B cell (primary cell): Measurements from ENCODE around the gene TNN. TPM values are rescaled to one million over a fixed set of nuclear protein-coding genes. Genes with fewer than 3 reads are reported as not detected.

Experiments
- ATAC-seq: fragments of 200-7000 bp; cut with Tn5 transposase; one replicate; pipeline ENCODE4 v1.10.0; 2021; ENCODE audit warnings: low read depth, mild to moderate bottlenecking, moderate number of reproducible peaks, moderate library complexity
- CTCF ChIA-PET: fragments of 350-600 bp; sonication (Branson Sonifier 250); formaldehyde crosslinking; loops from one replicate; lab custom pipeline; 2021; ENCODE audit warnings: antibody characterized with exemption, inconsistent platforms; lab: Charles Lee
- POLR2A ChIA-PET: fragments of 350-600 bp; sonication (Branson Sonifier 250); formaldehyde crosslinking; loops from one replicate; lab custom pipeline; 2021; ENCODE audit warnings: antibody characterized with exemption; lab: Charles Lee
- DNase-seq: peaks from one replicate; pipeline ENCODE4 v3.0.0; 2013
- H2AFZ ChIP-seq: 2 replicates; pipeline ENCODE4 v1.6.1; 2012; ENCODE audit warnings: mild to moderate bottlenecking, low read depth, low read length; ENCODE audit not compliant: insufficient read depth, poor library complexity, severe bottlenecking
- H3K27ac ChIP-seq, 2 donors: 1 replicate in 1 of 2; 2 replicates in 1 of 2; pipeline ENCODE4 v1.5.1; 2012 to 2013; ENCODE audit warnings: low read length in 2 of 2, mild to moderate bottlenecking in 2 of 2, moderate library complexity in 1 of 2
- H3K27me3 ChIP-seq, 4 experiments: fragments of 200-600 bp in 1 of 4; sonication (generic) in 1 of 4; replicated peaks in 1 of 4; 1 replicate in 2 of 4; 2 replicates in 2 of 4; pipeline versions ENCODE4 v1.6.1 to v1.7.0; 2013 to 2016; ENCODE audit warnings: low read length in 3 of 4, mild to moderate bottlenecking in 2 of 4, mixed read lengths in 1 of 4, moderate library complexity in 1 of 4; ENCODE audit not compliant: insufficient read depth in 4 of 4, control insufficient read depth in 3 of 4; ENCODE audit errors: control extremely low read depth in 1 of 4
- H3K36me3 ChIP-seq, 2 experiments: replicated peaks in 1 of 2; 1 replicate in 1 of 2; 2 replicates in 1 of 2; pipeline versions ENCODE4 v1.6.1 to v1.7.1; 2013; ENCODE audit warnings: low read length in 1 of 2; ENCODE audit not compliant: insufficient read depth in 2 of 2, control insufficient read depth in 1 of 2; ENCODE audit errors: control extremely low read depth in 1 of 2, extremely low read depth in 1 of 2
- H3K4me1 ChIP-seq, 2 donors: fragments of 200-600 bp in 1 of 2; sonication (generic) in 1 of 2; 1 replicate in 1 of 2; 2 replicates in 1 of 2; pipeline versions ENCODE4 v1.5.1 to v1.6.1; 2013 to 2017; ENCODE audit warnings: low read length in 2 of 2; ENCODE audit not compliant: control insufficient read depth in 2 of 2, insufficient read depth in 2 of 2
- H3K4me2 ChIP-seq: replicated peaks from 2 replicates; pipeline ENCODE3; 2012; ENCODE audit warnings: mild to moderate bottlenecking, low read depth, low read length; ENCODE audit not compliant: poor library complexity, severe bottlenecking
- H3K4me3 ChIP-seq, 5 experiments: fragments of 200-600 bp in 1 of 5; sonication (generic) in 1 of 5; 1 replicate in 3 of 5; 2 replicates in 2 of 5; pipeline versions ENCODE4 v1.5.1 to v1.7.0; 2011 to 2016; ENCODE audit warnings: low read length in 4 of 5, mild to moderate bottlenecking in 4 of 5, low read depth in 2 of 5, control low read depth in 1 of 5, moderate library complexity in 1 of 5; ENCODE audit not compliant: insufficient read depth in 1 of 5; ENCODE audit errors: control extremely low read depth in 1 of 5, extremely low read depth in 1 of 5
- H3K79me2 ChIP-seq: fragments of 200-600 bp; sonication (generic); one replicate; pipeline ENCODE4 v1.6.0; 2016; ENCODE audit warnings: low read length; ENCODE audit not compliant: control insufficient read depth, insufficient read depth
- H3K9ac ChIP-seq: fragments of 200-600 bp; sonication (generic); 2 replicates; pipeline ENCODE4 v1.6.1; 2017; ENCODE audit warnings: mild to moderate bottlenecking, low read length, moderate library complexity
- H3K9me3 ChIP-seq, 3 donors: one replicate each; pipeline versions ENCODE4 v1.6.1 to v1.7.1; 2013; ENCODE audit warnings: low read length in 2 of 3; ENCODE audit not compliant: control insufficient read depth in 2 of 3, insufficient read depth in 1 of 3; ENCODE audit errors: control extremely low read depth in 1 of 3
- H4K20me1 ChIP-seq: 2 replicates; pipeline ENCODE4 v1.6.0; 2012; ENCODE audit warnings: mild to moderate bottlenecking, low read length; ENCODE audit not compliant: insufficient read depth, control insufficient read depth, poor library complexity, severe bottlenecking
- H3K27ac Mint-ChIP-seq: one replicate; pipeline ENCODE4 v1.8.0; 2021; ENCODE audit warnings: mixed read lengths
- H3K27me3 Mint-ChIP-seq: one replicate; pipeline ENCODE4 v1.8.0; 2021; ENCODE audit warnings: mixed read lengths
- H3K4me1 Mint-ChIP-seq: one replicate; pipeline ENCODE4 v1.8.0; 2021; ENCODE audit warnings: mixed read lengths
- H3K4me3 Mint-ChIP-seq: one replicate; pipeline ENCODE4 v1.8.0; 2021; ENCODE audit warnings: mixed read lengths
- H3K9me3 Mint-ChIP-seq: one replicate; pipeline ENCODE4 v1.8.0; 2022; ENCODE audit warnings: mixed read lengths; ENCODE audit not compliant: insufficient read depth
- EZH2 ChIP-seq: IDR thresholded peaks from 2 replicates; pipeline ENCODE4 v1.6.1; 2012; ENCODE audit warnings: borderline replicate concordance, low read depth, mild to moderate bottlenecking, moderate library complexity, low read length; ENCODE audit not compliant: insufficient read depth, poor library complexity, severe bottlenecking
- WGBS: methylation state at CpG from one replicate; pipeline ENCODE4 v1.1.5; 2013; ENCODE audit warnings: missing lambda C conversion rate; ENCODE audit not compliant: insufficient coverage; 5-methylcytosine and 5-hydroxymethylcytosine counted together
- intact Hi-C: fragments of 100-400 bp; cut with micrococcal nuclease; formaldehyde crosslinking; loops from one replicate; pipeline ENCODE4 v1.10.0; 2022
- polyA plus RNA-seq: library from polyadenylated mRNA; depleted of rRNA; stranded (reverse); fragments of >200 nt; gene quantifications from 2 replicates; pipeline ENCODE4 v1.2.3, GENCODE V29; 2012
- total RNA-seq, 2 donors: library from RNA; stranded (reverse); fragments of 120-200 nt in 1 of 2; gene quantifications; 1 replicate in 1 of 2; 2 replicates in 1 of 2; pipeline versions ENCODE4 v1.2.3 to v1.2.4, GENCODE V29; 2013 to 2022
- TF ChIP-seq, protein P1 (sequence below): fragments of 200-600 bp; IDR thresholded peaks from one replicate; pipeline ENCODE4 v1.8.0; 2022; ENCODE audit warnings: antibody characterized with exemption, mild to moderate bottlenecking

TNN gene
- total and polyA plus RNA-seq, 2 donors (not counting 1 experiment from before 2014, with no cell fraction given), result not detected

DNA sequence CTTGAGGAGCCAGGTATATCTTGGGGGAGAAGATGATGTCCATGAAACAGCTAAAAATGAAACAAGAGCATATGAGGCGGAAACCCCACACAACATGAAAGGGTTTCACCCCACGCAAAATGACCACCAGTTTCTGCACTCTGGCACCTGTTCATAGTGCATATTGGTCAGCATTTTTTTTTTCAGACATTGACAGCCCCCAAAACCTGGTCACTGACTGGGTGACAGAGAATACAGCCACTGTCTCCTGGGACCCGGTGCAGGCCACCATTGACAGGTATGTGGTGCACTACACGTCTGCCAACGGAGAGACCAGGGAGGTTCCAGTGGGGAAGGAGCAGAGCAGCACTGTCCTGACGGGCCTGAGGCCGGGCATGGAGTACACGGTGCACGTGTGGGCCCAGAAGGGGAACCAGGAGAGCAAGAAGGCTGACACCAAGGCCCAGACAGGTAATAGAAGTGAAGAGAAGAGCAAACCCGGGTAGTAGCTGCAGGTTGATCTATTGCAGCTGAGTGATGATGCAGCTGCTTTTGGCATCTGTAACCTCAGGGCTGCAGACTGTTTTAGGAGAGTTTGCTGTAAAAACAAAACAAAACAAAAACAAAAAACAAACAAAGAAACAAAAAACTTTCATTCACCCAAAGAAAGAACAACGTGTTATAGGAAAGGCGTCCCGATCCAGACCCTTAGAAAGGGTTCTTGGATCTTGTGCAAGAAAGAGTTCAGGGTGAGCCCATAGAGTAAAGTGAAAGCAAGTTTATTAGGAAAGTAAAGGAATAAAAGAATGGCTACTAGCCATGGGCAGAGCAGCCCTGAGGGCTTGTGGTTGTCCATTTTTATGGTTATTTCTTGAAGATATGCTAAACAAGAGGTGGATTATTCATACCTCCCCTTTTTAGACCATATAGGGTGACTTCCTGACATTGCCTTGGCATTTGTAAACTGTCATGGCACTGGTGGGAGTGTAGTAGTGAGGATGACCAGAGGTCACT is 51.0 kb downstream of the TNN start:
- H3K27me3 Mint-ChIP-seq, result peaks cover 25% of the 10 kb centered on the region
- no peak overlapping the region for H3K4me3 Mint-ChIP-seq
- Histone ChIP-seq H2AFZ (no peak overlapping the region), H3K27me3 (peaks cover 0 to 8% (median 0%) of the 10 kb centered on the region in 4 experiments), H3K4me2 (no peak overlapping the region), H3K4me1 (no peaks in the 10 kb centered on the region), H3K27ac (no peak overlapping the region), H3K36me3 (no peaks in the 10 kb centered on the region), H3K4me3 (no peak overlapping the region), H3K9ac (no peak overlapping the region), H3K9me3 (peaks cover 0 to 7% (median 4%) of the 10 kb centered on the region in 3 donors), H3K79me2 (no peaks in the 10 kb centered on the region), H4K20me1 (no peaks in the 10 kb centered on the region)
- H3K4me1 Mint-ChIP-seq, result no peaks in the 10 kb centered on the region
- DNase-seq (no peak), ATAC-seq (no peak)
- H3K27ac Mint-ChIP-seq, result no peak overlapping the region
- TF ChIP-seq EZH2, result no peak
- TF ChIP-seq, protein P1, sequence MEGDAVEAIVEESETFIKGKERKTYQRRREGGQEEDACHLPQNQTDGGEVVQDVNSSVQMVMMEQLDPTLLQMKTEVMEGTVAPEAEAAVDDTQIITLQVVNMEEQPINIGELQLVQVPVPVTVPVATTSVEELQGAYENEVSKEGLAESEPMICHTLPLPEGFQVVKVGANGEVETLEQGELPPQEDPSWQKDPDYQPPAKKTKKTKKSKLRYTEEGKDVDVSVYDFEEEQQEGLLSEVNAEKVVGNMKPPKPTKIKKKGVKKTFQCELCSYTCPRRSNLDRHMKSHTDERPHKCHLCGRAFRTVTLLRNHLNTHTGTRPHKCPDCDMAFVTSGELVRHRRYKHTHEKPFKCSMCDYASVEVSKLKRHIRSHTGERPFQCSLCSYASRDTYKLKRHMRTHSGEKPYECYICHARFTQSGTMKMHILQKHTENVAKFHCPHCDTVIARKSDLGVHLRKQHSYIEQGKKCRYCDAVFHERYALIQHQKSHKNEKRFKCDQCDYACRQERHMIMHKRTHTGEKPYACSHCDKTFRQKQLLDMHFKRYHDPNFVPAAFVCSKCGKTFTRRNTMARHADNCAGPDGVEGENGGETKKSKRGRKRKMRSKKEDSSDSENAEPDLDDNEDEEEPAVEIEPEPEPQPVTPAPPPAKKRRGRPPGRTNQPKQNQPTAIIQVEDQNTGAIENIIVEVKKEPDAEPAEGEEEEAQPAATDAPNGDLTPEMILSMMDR, result no peak
- ChIA-PET POLR2A (no interaction called here), CTCF (no interaction called here)
- WGBS, result 86% methylated on average over 11 of the region's 13 CpGs
- intact Hi-C loops, result no loop called here
- H3K9me3 Mint-ChIP-seq, result peaks cover 4% of the 10 kb centered on the region

DNA sequence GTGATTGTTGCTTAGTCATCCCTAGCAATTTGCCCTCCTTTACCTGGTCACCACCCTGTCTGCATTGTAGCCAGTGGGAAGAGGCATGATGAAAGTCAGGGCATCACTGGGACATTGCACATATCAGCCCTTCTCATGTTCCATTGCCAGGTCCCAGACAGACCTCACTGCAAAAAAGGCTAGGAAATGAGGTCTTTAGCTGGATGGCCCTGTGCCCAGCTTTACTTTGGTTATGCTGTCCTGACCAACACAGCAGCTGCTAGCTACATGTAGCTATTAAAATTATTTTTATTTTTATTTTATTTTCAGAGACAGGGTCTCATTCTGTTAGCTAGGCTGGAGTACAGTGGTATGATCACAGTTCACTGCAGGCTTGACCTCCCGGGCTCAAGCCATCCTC is 52.9 kb downstream of the TNN start:
- H3K4me2 ChIP-seq, result no peak overlapping the region
- H3K27ac Mint-ChIP-seq, result no peak overlapping the region
- no peaks in the 10 kb centered on the region for H3K9me3 Mint-ChIP-seq
- no peak overlapping the region for H3K27ac ChIP-seq
- no CpG with 5 or more reads among the region's 1 CpG for WGBS
- DNase-seq (no peak), ATAC-seq (no peak)
- H3K27me3 ChIP-seq, result peaks cover 0 to 2% (median 0%) of the 10 kb centered on the region in 4 experiments
- H2AFZ ChIP-seq, result no peak overlapping the region
- no peak overlapping the region for H3K4me3 Mint-ChIP-seq
- no peaks in the 10 kb centered on the region for H3K79me2 ChIP-seq
- TF ChIP-seq EZH2, result no peak
- TF ChIP-seq, protein P1, result no peak
- H4K20me1 ChIP-seq, result no peaks in the 10 kb centered on the region
- ChIA-PET POLR2A (no interaction called here), CTCF (interaction anchor here (0.6 to 1.3 kb wide), 2 partner anchors 31 to 91 kb away, joined by 4 read pairs; no protein-coding TSS in a partner anchor)
- H3K9ac ChIP-seq, result no peak overlapping the region
- H3K36me3 ChIP-seq, result no peaks in the 10 kb centered on the region
- intact Hi-C loops, result no loop called here
- no peaks in the 10 kb centered on the region for H3K9me3 ChIP-seq
- no peak overlapping the region for H3K4me3 ChIP-seq
- H3K4me1 Mint-ChIP-seq, result no peaks in the 10 kb centered on the region
- H3K4me1 ChIP-seq, result no peaks in the 10 kb centered on the region
- H3K27me3 Mint-ChIP-seq, result peaks cover 11% of the 10 kb centered on the region
